MM.1S (cell line): Measurements from ENCODE around the gene PLAGL1.

Experiments
- EZH2 ChIP-seq: fragments of 300-600 bp; sonication (generic); optimal IDR thresholded peaks from 2 replicates; pipeline ENCODE3; 2017; ENCODE audit warnings: low read depth, mild to moderate bottlenecking, antibody characterized with exemption, low read length, mixed read lengths
- EZH2phosphoT487 ChIP-seq: fragments of 300-600 bp; sonication (generic); IDR thresholded peaks from 2 replicates; pipeline ENCODE4 v1.6.1; 2018; ENCODE audit warnings: antibody characterized with exemption, low read length
- TF ChIP-seq, protein P1 (sequence below): fragments of 300-600 bp; sonication (generic); IDR thresholded peaks from 2 replicates; pipeline ENCODE4 v1.5.1; 2016; ENCODE audit warnings: antibody characterized with exemption, low read length, mixed read lengths

DNA sequence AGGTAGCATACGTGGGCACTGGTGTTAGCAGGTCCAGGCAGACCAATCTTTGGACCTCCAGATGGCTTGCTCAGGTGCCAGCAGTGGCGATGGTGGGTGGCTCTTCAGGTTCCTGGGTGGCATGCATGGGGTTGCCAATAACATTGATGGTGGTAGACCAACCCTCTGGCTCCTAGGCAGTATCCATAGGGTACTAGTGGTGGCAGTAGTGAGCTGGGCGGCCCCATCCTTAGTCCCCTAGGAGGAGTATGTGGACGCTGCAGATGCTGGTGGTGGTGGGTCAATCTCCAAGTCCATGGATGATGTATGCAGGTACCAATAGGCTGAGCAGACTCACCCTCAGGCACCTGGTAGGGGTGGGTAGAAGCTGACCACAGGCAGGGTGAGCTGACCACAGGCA lies 73.2 kb downstream of the PLAGL1 start:
- TF ChIP-seq, protein P1, sequence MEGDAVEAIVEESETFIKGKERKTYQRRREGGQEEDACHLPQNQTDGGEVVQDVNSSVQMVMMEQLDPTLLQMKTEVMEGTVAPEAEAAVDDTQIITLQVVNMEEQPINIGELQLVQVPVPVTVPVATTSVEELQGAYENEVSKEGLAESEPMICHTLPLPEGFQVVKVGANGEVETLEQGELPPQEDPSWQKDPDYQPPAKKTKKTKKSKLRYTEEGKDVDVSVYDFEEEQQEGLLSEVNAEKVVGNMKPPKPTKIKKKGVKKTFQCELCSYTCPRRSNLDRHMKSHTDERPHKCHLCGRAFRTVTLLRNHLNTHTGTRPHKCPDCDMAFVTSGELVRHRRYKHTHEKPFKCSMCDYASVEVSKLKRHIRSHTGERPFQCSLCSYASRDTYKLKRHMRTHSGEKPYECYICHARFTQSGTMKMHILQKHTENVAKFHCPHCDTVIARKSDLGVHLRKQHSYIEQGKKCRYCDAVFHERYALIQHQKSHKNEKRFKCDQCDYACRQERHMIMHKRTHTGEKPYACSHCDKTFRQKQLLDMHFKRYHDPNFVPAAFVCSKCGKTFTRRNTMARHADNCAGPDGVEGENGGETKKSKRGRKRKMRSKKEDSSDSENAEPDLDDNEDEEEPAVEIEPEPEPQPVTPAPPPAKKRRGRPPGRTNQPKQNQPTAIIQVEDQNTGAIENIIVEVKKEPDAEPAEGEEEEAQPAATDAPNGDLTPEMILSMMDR = no peak
- no peak for TF ChIP-seq EZH2
- no peak for TF ChIP-seq EZH2phosphoT487
